Calu3 (cell line): ENCODE results near the gene XIRP1. TPM values are rescaled to one million over a fixed set of nuclear protein-coding genes. Genes with fewer than 3 reads are reported as not detected.
A peak's percentile ranks its signal among the peaks of the same experiment; 100 is the strongest.

Source experiments
- BruUV-seq: library from RNA; stranded (reverse); fragments of 400-500 nt; replicated peaks from 2 replicates; lab custom pipeline; 2021; lab: Mats Ljungman, UMichigan
- CTCF ChIA-PET: fragments of 300-600 bp; sonication (Branson Sonifier 250); formaldehyde crosslinking; loops from one replicate; lab custom pipeline; 2022; ENCODE audit warnings: antibody characterized with exemption; lab: Charles Lee
- DNase-seq: peaks from one replicate; pipeline ENCODE4 v3.0.0; 2022
- H3K27ac Mint-ChIP-seq: one replicate; pipeline ENCODE4 v1.8.0; 2022; ENCODE audit warnings: mixed read lengths; ENCODE audit not compliant: unreplicated experiment
- H3K27me3 Mint-ChIP-seq: one replicate; pipeline ENCODE4 v1.8.0; 2022; ENCODE audit warnings: mixed read lengths; ENCODE audit not compliant: unreplicated experiment
- H3K36me3 Mint-ChIP-seq: one replicate; pipeline ENCODE4 v1.8.0; 2022; ENCODE audit warnings: mild to moderate bottlenecking, moderate library complexity, mixed read lengths; ENCODE audit not compliant: insufficient read depth, unreplicated experiment
- H3K4me1 Mint-ChIP-seq: one replicate; pipeline ENCODE4 v1.8.0; 2022; ENCODE audit warnings: mild to moderate bottlenecking, low read depth, mixed read lengths; ENCODE audit not compliant: unreplicated experiment
- H3K4me3 Mint-ChIP-seq: one replicate; pipeline ENCODE4 v1.8.0; 2022; ENCODE audit warnings: mild to moderate bottlenecking, low read depth, moderate library complexity, mixed read lengths; ENCODE audit not compliant: unreplicated experiment
- H3K9me3 Mint-ChIP-seq: one replicate; pipeline ENCODE4 v1.8.0; 2022; ENCODE audit warnings: low read depth, mixed read lengths; ENCODE audit not compliant: unreplicated experiment
- CTCF ChIP-seq: fragments of 200-600 bp; IDR thresholded peaks from one replicate; pipeline ENCODE4 v1.8.0; 2022; ENCODE audit warnings: antibody characterized with exemption; ENCODE audit not compliant: unreplicated experiment
- intact Hi-C: fragments of 100-400 bp; cut with micrococcal nuclease; formaldehyde crosslinking; loops from one replicate; pipeline ENCODE4 v1.10.0; 2022; ENCODE audit not compliant: unreplicated experiment
- total RNA-seq: library from RNA; stranded (reverse); gene quantifications from 2 replicates; pipeline ENCODE4 v1.2.3, GENCODE V29; 2022

XIRP1 gene
- total RNA-seq, 1 experiment from 2014 or later = not detected

- CTCF ChIA-PET = interaction anchor here (0.8 to 1.4 kb wide), 2 partner anchors 27 to 137 kb away, joined by 3 to 5 read pairs; no protein-coding TSS in a partner anchor
- Mint-ChIP-seq H3K4me3 (peak overlapping the region; percentile 88), H3K9me3 (no peaks in the 10 kb centered on the region), H3K27ac (peak overlapping the region; percentile 99), H3K4me1 (peaks cover 69% of the 10 kb centered on the region), H3K36me3 (peaks cover 77% of the 10 kb centered on the region), H3K27me3 (no peaks in the 10 kb centered on the region)
- intact Hi-C loops = loop anchor here (2.0 kb wide), 1 partner anchor 44 kb away; the partner anchor contains the start of genes GORASP1 and TTC21A
- no peak for TF ChIP-seq CTCF
- no TSS peak for BruUV-seq
- DNase-seq = peak; percentile 86
These were observed 41.4 kb downstream of the XIRP1 start for GRCh38 chr3:39150803-39151631.

GRCh38 chr3:39150148-39150802 is 42.1 kb downstream of the XIRP1 start:
- peak overlapping the region; percentile 88 for H3K4me3 Mint-ChIP-seq
- no peak for TF ChIP-seq CTCF
- H3K27me3 Mint-ChIP-seq = no peaks in the 10 kb centered on the region
- peak overlapping the region; percentile 99 for H3K27ac Mint-ChIP-seq
- intact Hi-C loops = loop anchor here (2.0 kb wide), 1 partner anchor 43 kb away; the partner anchor contains the start of genes GORASP1 and TTC21A
- H3K36me3 Mint-ChIP-seq = peaks cover 77% of the 10 kb centered on the region
- H3K9me3 Mint-ChIP-seq = no peaks in the 10 kb centered on the region
- no TSS peak for BruUV-seq
- CTCF ChIA-PET = interaction anchor here (0.6 to 1.4 kb wide), 3 partner anchors 28 to 234 kb away, joined by 3 to 5 read pairs (median 3); no protein-coding TSS in a partner anchor
- no peak for DNase-seq
- peaks cover 72% of the 10 kb centered on the region for H3K4me1 Mint-ChIP-seq

DNA sequence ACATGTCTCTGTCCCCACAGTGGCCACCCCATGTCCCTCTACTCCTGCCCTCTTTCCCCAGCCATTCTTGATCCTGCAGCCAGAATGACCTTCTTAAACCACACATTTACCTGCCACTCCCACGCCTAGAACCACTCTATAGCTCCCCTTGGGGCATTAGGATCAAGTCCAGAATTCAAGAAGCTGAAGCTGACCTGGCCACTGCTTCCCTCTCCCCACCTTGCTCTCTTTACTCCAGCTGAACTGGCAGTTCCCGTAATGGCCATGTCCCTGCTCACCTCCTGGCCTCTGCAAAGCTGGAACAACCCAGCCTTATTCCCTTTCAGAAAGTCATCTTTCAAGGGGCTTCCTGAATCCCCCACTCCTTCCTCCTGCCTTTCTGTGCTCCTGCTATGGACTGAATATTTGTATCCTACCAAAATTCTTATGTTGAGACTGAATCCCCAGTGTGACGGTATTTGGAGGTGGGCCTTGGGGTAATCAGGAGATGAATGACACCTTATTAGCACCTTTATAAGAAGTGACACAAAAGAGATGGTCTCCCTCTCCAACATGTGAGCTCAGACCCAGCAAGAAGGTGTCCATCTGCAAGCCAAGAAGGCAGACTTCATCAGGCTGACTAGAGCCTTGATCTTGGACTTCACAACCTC is 42.8 kb downstream of the XIRP1 start:
- CTCF ChIA-PET = interaction anchor here (0.6 kb wide), 1 partner anchor 235 kb away, joined by 3 read pairs; no protein-coding TSS in a partner anchor
- no peak for DNase-seq
- peak overlapping the region; percentile 99 for H3K27ac Mint-ChIP-seq
- intact Hi-C loops = loop anchor here (2.0 kb wide), 1 partner anchor 43 kb away; the partner anchor contains the start of genes GORASP1 and TTC21A
- H3K4me1 Mint-ChIP-seq = peaks cover 68% of the 10 kb centered on the region
- peak overlapping the region; percentile 88 for H3K4me3 Mint-ChIP-seq
- no TSS peak for BruUV-seq
- no peak for TF ChIP-seq CTCF
- H3K36me3 Mint-ChIP-seq = peaks cover 80% of the 10 kb centered on the region
- H3K9me3 Mint-ChIP-seq = no peaks in the 10 kb centered on the region
- no peaks in the 10 kb centered on the region for H3K27me3 Mint-ChIP-seq

- no peaks in the 10 kb centered on the region for H3K9me3 Mint-ChIP-seq
- TF ChIP-seq CTCF = no peak
- no peak for DNase-seq
- peak overlapping the region; percentile 99 for H3K27ac Mint-ChIP-seq
- H3K36me3 Mint-ChIP-seq = peaks cover 80% of the 10 kb centered on the region
- intact Hi-C loops = no loop called here
- no peaks in the 10 kb centered on the region for H3K27me3 Mint-ChIP-seq
- peak overlapping the region; percentile 88 for H3K4me3 Mint-ChIP-seq
- peaks cover 62% of the 10 kb centered on the region for H3K4me1 Mint-ChIP-seq
- no TSS peak for BruUV-seq
- CTCF ChIA-PET = interaction anchor here (0.7 kb wide), 1 partner anchor 1185 kb away, joined by 4 read pairs; no protein-coding TSS in a partner anchor
These were observed 43.3 kb downstream of the XIRP1 start for GRCh38 chr3:39149059-39149455.
